ENCODE results near the gene AGBL4. TPM values are rescaled to one million over a fixed set of nuclear protein-coding genes. Genes with fewer than 3 reads are reported as not detected.

AGBL4 gene
- total RNA-seq, 1 experiment from 2014 or later: 0.33 TPM

DNA sequence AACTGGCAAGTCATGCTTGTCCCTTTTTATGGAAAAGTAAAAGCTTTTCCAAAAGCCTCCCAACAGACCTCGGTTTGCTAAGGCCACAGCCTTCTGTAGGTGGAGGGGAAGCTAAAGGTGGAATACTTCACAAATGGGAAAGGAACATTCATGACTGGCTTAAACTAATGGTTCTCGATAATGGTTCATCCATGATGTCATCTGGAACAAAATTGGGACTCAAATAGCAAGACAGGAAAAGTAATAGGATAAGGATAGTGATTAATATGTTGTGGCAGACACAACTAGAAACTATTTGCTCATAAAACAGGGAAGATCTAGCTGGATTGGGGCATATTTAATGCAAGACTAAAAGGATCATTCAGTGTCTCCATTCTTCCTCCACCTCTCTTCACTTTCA lies 1535.0 kb downstream of the AGBL4 start:
- H3K27ac ChIP-seq (ENCODE audit: low read length): no peak overlapping the region
- 0 out of 2 replicates have a peak, but pooled peaks cover 3% of the 10 kb centered on the region for H3K27me3 ChIP-seq (ENCODE audit: low read length)
- ChIA-PET POLR2A (ENCODE audit: unreplicated experiment) (no interaction called here), CTCF (no interaction called here)
- no peaks in the 10 kb centered on the region for H4K20me1 ChIP-seq (ENCODE audit: low read length)
- intact Hi-C loops (cut with micrococcal nuclease): no loop called here
- H3K4me2 ChIP-seq (ENCODE audit: low read length): no peak overlapping the region
- no peak for TF ChIP-seq EZH2 (IDR thresholded peaks at IDR 0.05; ENCODE audit: low read length, unreplicated experiment)
- TF ChIP-seq, protein P1, sequence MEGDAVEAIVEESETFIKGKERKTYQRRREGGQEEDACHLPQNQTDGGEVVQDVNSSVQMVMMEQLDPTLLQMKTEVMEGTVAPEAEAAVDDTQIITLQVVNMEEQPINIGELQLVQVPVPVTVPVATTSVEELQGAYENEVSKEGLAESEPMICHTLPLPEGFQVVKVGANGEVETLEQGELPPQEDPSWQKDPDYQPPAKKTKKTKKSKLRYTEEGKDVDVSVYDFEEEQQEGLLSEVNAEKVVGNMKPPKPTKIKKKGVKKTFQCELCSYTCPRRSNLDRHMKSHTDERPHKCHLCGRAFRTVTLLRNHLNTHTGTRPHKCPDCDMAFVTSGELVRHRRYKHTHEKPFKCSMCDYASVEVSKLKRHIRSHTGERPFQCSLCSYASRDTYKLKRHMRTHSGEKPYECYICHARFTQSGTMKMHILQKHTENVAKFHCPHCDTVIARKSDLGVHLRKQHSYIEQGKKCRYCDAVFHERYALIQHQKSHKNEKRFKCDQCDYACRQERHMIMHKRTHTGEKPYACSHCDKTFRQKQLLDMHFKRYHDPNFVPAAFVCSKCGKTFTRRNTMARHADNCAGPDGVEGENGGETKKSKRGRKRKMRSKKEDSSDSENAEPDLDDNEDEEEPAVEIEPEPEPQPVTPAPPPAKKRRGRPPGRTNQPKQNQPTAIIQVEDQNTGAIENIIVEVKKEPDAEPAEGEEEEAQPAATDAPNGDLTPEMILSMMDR (conservative IDR thresholded peaks at IDR 0.05; ENCODE audit: low read depth, low read length): no peak
- no peak for TF ChIP-seq EZH2phosphoT487 (IDR thresholded peaks at IDR 0.05; ENCODE audit: borderline replicate concordance, low read length)
- no peaks in the 10 kb centered on the region for H3K36me3 ChIP-seq (ENCODE audit: low read depth, low read length)
- no peak overlapping the region for H2AFZ ChIP-seq (ENCODE audit: low read length)
- no peaks in the 10 kb centered on the region for H3F3A ChIP-seq (ENCODE audit: low read length, unreplicated experiment)
- H3K4me1 ChIP-seq (ENCODE audit: insufficient read depth, low read length): peaks cover under 1% of the 10 kb centered on the region
- no peaks in the 10 kb centered on the region for H3K79me2 ChIP-seq (ENCODE audit: low read length)
- DNase-seq (no peak), ATAC-seq (no peak)
- no peak overlapping the region for H3K9ac ChIP-seq (ENCODE audit: low read length)
- BruUV-seq (replicated peaks): no TSS peak
- H3K9me2 ChIP-seq (replicated peaks; ENCODE audit: low read length): no peaks in the 10 kb centered on the region
- no peak overlapping the region for H3K4me3 ChIP-seq (ENCODE audit: low read length)
- no peaks in the 10 kb centered on the region for H3K9me3 ChIP-seq (ENCODE audit: low read length)

Other genes starting within 250 kb of the AGBL4 start
- not detected in 2 replicates for gene ELAVL4, start 85.0 kb upstream of the AGBL4 start, total RNA-seq (2014; rRNA removed)